Activated CD8-positive, alpha-beta memory T cell treated with anti-CD3 and anti-CD28 coated beads for 48 hours (primary cell): ENCODE measurements around the gene FCMR.
"Not testable (repeated sequence)": the region's sequence is repeated elsewhere in the genome, so short reads cannot be mapped to it uniquely, and the experiment has no call there.

Experiments used
- DNase-seq, 3 experiments: peaks; one replicate each; pipeline ENCODE4 v3.0.0-alpha.2; 2020; ENCODE audit warnings: low read depth in 2 of 3, low spot score in 2 of 3

The FCMR gene

DNA sequence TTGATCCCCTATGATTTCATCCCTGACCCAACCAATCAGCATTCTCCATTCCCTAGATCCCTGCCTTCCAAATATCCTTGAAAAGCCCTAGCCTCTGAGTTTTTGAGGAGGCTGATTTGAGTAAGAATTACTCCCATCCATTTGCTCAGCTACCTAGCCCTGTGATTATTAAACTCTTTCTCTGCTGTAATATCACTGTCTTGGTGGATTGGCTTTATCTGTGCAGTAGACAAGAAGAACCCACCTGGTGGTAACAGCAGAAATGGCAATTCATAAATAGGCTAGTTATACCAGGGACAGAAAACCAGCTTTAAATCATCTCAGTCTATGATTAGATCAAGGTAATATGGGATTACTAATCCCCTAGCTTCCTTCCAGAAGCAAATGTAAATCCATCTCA is 43.3 kb downstream of the FCMR start:
- no peak for DNase-seq

DNA sequence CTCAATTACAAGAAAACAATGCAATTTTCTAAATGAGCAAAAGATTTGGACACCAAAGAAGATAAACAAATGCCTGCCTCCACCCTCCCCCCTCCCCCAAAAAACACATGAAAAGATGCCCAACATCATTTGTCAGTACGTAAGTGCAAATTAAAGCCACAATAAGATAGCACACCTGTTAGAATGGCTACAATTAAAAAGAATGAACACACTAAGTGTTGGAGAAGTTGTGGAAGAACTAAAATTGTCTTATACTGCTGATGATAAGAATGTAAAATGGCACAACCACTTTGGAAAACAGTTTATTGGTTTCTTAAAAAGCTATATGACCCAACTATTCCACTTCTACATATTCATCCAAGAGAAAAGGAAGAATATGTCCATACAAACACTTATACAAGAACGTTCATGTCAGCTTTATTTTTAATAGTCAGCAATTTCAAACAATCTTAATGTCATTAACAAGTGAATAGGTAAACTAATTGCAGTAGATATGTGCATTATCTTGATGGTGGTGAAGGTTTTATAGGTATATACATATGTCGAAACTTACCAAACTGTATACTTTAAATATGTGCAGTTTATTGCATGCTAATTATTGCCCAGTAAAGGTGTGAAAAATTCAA is 45.9 kb downstream of the FCMR start:
- DNase-seq = no peak

DNA sequence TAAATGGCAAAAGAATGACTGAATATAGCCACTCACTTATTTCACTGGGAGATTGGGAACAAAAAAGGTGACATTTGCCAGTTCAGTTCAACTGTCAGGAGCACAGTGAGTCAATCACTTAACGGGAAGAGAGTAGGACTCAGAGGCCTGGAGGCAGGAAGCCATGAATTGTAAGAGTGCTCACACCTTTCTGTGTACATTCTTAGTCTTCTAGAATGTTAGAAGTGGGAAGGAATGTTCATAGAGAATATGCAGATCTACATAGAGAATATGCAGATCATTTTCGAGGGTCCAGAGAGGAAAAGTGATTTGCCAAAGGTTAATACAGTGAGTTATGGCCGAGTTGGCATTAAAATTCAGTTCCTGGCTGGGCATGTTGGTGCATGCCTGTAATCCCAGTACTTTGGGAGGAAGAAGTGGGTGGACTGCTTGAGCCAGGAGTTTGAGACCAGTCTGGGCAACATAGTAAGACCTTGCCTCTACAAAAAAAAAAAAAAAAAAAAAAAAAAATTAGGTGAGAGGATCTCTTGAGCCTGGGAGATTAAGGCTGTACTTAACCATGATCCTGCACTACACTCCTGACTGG is 48.0 kb downstream of the FCMR start:
- DNase-seq = no peak

DNA sequence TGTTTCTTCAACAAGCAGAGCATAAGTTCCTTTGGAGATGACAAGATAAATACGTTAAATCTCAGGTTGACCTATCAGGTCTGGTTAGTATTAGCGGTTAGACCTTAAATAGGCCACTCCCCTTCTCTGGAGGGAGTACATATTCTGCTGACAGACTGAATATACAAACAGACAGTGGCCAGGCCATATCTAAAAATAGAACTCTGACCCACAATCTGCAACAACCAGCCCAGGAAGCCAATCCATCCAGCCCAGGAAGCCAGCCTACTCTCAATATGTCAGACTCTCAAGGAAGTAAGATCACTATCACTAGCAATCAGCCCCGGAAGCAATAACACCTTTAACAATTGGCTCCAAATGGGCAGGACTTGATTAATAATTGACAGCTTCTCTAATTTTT is 49.6 kb downstream of the FCMR start:
- DNase-seq = no peak

DNA sequence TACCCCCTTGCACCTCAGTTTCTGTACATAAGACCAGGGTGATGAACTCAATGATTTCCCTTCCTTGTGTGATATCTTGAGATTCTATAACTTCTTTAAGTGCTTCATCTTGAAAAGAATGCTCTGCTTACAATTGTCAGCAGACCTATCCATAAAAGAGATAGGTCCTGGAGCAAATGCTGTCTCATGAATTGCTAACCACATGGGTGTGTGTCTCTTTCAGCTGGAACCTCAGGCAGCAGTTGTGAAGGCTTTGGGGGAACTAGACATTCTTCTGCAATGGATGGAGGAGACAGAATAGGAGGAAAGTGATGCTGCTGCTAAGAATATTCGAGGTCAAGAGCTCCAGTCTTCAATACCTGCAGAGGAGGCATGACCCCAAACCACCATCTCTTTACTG is 53.5 kb downstream of the FCMR start:
- DNase-seq = no peak

DNA sequence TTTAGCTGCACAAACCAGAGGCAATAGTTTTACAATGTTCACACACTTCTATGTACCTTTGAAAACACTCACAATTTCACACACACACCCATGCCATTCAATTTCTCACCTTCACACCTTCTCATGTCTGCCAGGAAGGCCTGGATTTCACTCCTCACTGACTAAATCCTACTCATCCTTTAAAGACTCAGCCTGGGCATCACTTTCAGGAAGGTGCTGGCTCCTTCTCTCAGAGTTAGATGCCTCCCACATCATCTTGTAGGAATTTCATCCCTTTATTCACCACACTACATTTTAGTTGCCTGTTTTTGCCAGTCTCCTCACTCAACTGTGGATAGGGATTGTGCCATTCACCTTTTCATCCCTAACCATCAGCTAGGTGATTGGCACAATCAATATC is 54.0 kb downstream of the FCMR start:
- no peak for DNase-seq

DNA sequence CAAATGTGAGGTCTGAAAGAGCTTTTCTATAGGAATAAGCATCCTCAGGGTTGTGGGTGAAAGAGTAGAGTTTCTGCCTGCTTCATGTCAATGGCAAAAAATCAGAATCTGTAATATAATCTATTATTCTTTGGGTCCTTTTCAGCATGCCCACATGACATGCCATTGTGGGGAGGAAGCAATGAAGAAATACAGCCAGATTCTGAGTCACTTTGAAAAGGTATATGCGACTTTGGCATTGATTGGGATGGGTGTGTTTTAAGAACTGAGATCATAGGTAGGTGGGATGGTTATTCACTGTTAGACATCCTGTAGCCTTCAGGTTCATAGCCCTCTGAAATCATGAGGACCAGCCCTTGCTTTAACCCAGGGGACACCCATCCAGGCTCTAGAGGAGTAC is 54.5 kb downstream of the FCMR start:
- DNase-seq = no peak

DNA sequence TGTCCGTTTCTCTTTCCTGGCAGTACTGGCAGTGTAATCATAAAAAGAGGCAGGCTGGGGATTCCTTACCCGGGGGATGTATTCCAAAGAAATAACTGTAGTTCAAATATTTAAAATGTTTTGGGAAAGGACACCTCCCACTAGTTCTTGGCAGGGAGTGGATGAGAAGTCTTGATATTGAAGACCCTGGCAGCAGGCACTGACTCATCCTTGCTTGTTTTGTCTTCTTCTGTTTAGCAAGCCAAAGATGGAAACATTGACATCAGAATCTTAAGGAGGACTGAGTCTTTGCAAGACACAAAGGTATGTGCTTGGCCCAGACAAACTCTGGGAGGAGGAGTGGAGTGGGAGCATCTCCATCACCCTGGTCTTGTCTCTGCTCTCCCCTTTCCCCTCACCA is 55.7 kb downstream of the FCMR start:
- no peak for DNase-seq

DNA sequence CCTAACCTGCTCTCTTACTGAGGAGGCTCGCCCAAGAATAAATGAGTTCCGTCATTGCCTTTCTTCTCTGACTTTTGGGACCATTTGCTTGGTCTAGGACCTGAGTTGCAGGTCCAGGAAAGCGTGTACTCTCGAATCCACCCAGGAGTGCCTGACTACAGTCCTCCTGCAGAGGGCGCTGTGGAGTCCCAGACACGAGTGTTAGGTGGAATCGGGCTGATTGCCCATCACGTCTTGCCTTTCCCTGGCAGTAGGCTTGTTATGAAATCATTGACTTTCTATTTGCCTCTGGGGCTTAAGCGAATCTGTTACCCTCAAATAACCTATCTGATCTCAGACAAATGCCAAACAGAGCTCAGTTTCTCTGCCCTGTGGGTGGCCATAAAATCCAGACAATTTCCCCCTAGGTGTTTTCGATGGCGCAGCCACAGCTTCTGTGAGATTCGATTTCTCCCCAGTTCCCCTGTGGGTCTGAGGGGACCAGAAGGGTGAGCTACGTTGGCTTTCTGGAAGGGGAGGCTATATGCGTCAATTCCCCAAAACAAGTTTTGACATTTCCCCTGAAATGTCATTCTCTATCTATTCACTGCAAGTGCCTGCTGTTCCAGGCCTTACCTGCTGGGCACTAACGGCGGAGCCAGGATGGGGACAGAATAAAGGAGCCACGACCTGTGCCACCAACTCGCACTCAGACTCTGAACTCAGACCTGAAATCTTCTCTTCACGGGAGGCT is 56.6 kb downstream of the FCMR start, which contains the start of gene IL20:
TSS of gene IL20 (plus strand) at position 685 of the 733 bp plus-strand sequence. CDS start 230 bp downstream, outside the sequence.
- peak; percentile 43 to 95 (median 91) for DNase-seq

DNA sequence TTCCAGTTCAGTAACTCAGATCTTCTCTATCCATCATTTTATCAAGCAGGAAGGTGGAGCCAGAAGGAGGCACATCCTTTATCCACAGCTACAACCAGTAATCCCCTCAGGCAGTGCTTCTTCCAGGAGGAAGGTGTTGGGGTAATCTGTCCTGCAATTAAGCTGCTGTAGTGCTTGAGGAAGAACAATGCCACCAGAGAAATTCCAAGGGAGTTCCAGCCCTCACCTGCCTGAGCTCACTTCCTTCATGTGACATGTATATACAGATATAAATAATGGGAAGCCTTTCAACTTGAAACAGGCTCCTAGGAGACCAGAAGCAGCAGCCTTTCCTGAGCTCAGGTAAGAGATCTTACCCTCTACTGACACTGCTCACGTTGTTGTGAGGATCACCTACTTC is 58.5 kb downstream of the FCMR start:
- no peak for DNase-seq

DNA sequence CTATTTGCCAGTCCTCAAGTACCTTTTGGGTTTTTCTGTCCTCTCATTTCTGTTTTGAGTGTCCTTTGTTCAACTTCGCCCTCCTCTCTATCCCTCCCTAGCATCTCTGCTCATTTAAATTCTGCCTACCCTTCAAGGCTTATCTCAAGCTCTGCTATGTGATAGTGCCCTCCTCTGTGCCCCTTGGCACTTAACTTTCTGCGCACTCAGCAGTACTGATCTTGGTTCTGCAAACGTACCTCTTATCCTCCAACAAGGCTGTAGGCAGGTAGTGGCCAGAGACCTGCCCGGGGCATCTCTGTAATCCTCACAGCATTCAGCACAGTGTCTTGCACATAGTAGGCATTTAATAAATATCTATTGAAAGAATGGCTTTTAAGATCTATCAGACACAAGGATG is 61.6 kb downstream of the FCMR start:
- no peak for DNase-seq

DNA sequence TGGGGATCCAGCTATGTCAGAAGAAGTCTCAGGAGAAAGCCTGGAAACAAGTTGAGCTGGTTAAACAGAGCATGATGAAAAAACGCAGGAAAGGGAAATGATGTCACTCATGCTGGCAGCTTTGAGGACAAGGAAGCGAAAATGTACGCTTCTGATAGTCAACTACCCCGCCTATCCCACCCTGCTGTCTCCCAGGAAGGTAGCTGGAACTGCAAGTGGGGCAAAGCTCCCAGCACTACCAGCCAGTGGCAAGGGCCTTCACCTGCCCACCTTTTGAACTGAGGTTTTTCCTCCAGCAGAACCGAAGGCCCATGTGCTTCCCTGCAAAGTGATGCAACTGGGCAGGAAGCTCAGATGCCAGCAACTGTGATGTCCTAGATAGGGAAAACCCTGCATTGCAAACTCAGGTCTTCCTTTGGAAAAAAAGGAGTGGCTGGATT is 62.6 kb downstream of the FCMR start:
- no peak for DNase-seq

DNA sequence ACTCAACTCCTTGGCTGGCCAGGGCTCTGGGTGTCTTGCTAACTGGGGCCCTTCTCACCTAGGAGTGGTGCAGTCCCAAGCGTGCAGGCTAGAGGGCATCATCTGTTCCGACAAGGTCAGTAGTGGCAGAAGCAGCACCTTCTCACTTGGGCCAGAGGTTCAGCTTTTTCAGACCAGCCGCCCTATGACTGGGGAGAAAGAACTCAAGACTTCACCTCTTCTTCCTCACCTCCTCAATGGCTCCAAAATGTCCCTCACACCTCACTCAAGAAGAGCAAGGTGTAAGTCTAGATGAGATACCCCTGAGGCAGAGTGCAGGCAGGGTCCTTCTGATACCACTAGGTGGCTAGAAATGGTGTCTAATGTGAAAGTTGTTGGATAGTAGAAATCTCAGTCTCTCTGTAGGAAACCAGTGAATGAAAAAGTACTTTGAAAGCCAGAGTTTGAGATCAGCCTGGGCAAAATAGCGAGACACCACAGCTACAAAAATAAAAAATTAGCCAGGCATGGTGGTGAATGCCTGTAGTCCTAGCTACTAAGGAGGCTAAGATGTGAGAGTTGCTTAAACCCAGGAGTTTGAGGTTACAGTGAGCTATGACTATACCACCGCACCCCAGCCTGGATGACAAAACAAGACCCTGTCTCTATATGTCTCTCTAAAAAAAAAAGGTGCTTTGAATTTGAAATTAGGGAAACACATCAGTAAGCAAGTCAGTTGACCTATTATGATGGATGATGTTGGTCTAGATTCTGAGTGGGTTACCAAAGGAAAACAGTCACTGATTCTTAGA is 64.9 kb downstream of the FCMR start:
- no peak for DNase-seq

DNA sequence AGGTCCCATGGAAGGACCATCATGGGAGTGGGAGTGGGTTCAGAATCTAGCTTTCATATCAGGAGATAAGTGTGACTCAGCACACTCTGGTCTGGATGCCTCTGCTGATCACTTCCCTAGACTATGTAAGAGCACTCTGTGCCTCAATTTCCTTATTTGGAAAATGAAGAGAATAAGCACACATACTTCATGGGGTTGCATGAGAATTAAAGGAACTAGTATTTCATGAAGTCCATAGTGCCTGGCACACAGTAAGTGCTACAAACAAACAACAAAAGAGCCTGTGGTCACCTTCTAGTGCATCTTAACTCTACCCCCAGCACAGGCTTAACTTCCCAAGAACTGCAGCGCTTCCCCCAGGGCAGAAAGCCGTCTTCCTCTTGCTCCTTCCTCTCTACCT is 65.9 kb downstream of the FCMR start:
- DNase-seq = no peak

DNA sequence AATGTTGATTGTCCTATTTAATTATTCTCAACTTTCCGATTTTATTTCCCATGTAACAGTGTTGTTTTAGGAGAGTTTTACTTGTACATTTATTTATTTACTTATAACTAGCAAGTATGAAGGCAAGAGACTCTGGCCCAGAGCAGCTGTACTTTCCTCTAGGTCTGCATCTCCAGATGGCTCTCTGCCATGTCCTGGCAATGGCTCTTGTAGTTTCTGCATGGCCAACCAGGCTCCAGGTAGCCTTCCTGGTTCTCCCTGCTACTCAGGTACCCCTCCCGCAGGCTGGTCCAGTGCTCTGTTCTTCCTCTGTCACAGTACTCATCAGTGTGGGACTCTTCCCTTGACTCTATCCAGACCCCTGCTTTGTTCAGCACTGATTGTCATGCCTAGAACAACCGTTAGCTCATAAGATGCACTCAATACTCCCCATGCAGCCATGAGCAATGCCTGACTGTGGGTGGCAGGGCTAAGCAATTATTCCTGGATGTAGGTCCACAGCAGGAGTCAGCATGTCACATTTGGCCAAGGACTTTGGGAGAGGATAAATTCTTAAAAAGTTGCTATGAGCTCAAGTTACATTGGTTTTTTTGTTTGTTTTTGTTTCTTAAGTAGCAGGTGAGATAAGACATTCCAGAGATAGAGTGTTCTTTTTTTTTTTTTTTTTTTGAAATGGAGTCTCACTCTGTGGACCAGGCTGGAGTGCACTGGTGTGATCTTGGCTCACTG is 67.2 kb downstream of the FCMR start:
- no peak for DNase-seq

DNA sequence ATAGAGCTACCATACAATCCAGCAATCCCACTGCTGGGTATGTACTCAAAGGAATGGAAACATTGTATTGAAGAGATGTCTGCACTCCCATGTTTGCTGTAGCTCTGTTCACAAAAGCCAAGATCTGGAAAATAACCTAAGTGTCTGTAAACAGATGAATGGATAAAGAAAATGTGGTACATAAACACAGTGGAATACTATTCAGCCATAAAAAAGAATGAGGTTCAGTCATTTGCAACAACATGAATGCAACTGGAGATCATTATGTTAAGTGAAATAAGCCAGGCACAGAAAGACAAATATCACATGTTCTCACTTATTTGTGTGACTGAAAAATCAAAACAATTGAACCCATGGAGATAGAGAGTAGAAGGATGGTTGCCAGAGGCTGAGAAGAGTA is 68.0 kb downstream of the FCMR start:
- not testable (repeated sequence) for DNase-seq
